SU-DHL-6 (cell line): Measurements from ENCODE around the gene PLXNB1.

ENCODE experiments used
- CTCF ChIP-seq: fragments of 200-600 bp; sonication (generic); IDR thresholded peaks from one replicate; pipeline ENCODE4 v1.5.1; 2017; ENCODE audit warnings: antibody characterized with exemption, mild to moderate bottlenecking, low read length, moderate library complexity; ENCODE audit not compliant: insufficient read depth, poor library complexity, severe bottlenecking
- EZH2phosphoT487 ChIP-seq: fragments of 200-600 bp; sonication (generic), shearing (Covaris generic); conservative IDR thresholded peaks from 2 replicates; pipeline ENCODE4 v1.6.1; 2018; ENCODE audit warnings: mild to moderate bottlenecking, antibody characterized with exemption, low read length, moderate library complexity, mixed read lengths

GRCh38 chr3:48408823-48409281, 21.0 kb downstream of the PLXNB1 start:
- TF ChIP-seq CTCF: no peak
- no peak for TF ChIP-seq EZH2phosphoT487
